A549 (cell line): ENCODE results near the gene NCAPG. TPM values are rescaled to one million over a fixed set of nuclear protein-coding genes. Genes with fewer than 3 reads are reported as not detected.

ENCODE experiments used
- ATAC-seq, 2 experiments: fragments of 200-7000 bp in 1 of 2; fragments of >200 bp in 1 of 2; cut with Nextera tagmentation in 1 of 2; cut with Tn5 transposase in 1 of 2; 3 replicates each; pipeline versions ENCODE4 v1.8.0 to v1.9.1; 2018 to 2020; ENCODE audit warnings: mild to moderate bottlenecking in 1 of 2, moderate library complexity in 1 of 2
- CTCF ChIA-PET: fragments of 300-600 bp; sonication (Branson Sonifier 250); formaldehyde crosslinking; extraction: SDS; loops from one replicate; lab custom pipeline; 2021; ENCODE audit warnings: antibody characterized with exemption, inconsistent platforms; lab: Yijun Ruan, JAX
- POLR2A ChIA-PET: fragments of 350-600 bp; formaldehyde crosslinking; extraction: SDS; loops from one replicate; lab custom pipeline; 2021; ENCODE audit warnings: antibody characterized with exemption, inconsistent platforms; lab: Yijun Ruan, JAX
- DNase-seq, 2 experiments: peaks; one replicate each; pipeline versions ENCODE4 v3.0.0 to v3.0.0-alpha.2; 2011 to 2016; ENCODE audit warnings: low read depth in 1 of 2, low spot score in 1 of 2
- FAIRE-seq: peaks from 2 replicates; lab custom pipeline; 2011; peaks lifted over from hg19 to GRCh38; lab: Jason Lieb, UNC
- H3K27ac ChIP-seq, 2 experiments: fragments of >200 bp; sonication (Bioruptor Twin); formaldehyde crosslinking; 3 replicates each; pipeline ENCODE4 v1.5.1; 2016 to 2017
- H3K4me1 ChIP-seq: fragments of >200 bp; sonication (Bioruptor Twin); formaldehyde crosslinking; 3 replicates; pipeline ENCODE4 v1.6.1; 2016
- H3K4me2 ChIP-seq: fragments of >200 bp; sonication (Bioruptor Twin); formaldehyde crosslinking; 3 replicates; pipeline ENCODE4 v1.6.1; 2016
- H3K4me3 ChIP-seq: fragments of >200 bp; sonication (Bioruptor Twin); formaldehyde crosslinking; 3 replicates; pipeline ENCODE4 v1.5.1; 2016
- H3K9me3 ChIP-seq: fragments of >200 bp; sonication (Bioruptor Twin); formaldehyde crosslinking; 3 replicates; pipeline ENCODE4 v1.6.1; 2016
- CBX2 ChIP-seq: fragments of 200-600 bp; sonication (generic); IDR thresholded peaks from 2 replicates; pipeline ENCODE4 v1.6.1; 2016; ENCODE audit warnings: low read depth, mild to moderate bottlenecking, borderline replicate concordance
- CBX8 ChIP-seq: fragments of 200-600 bp; sonication (generic); IDR thresholded peaks from 2 replicates; pipeline ENCODE4 v1.6.1; 2016
- CEBPB ChIP-seq, 2 experiments: fragments of >200 bp in 1 of 2; sonication (Bioruptor Twin) in 1 of 2; formaldehyde crosslinking in 1 of 2; IDR thresholded peaks; 2 replicates each; pipeline ENCODE4 v1.6.1; 2012 to 2016
- EHF ChIP-seq: fragments of 250-450 bp; sonication (Bioruptor Pico); IDR thresholded peaks from 2 replicates; pipeline ENCODE4 v1.5.0; 2020; ENCODE audit warnings: mild to moderate bottlenecking
- ELK1 ChIP-seq: fragments of 150-350 bp; IDR thresholded peaks from 2 replicates; pipeline ENCODE4 v1.6.1; 2014; ENCODE audit warnings: low read depth, mild to moderate bottlenecking, low read length
- EP300 ChIP-seq, 2 experiments: fragments of >200 bp; sonication (Bioruptor Twin); formaldehyde crosslinking; IDR thresholded peaks; 2 replicates in 1 of 2; 3 replicates in 1 of 2; pipeline ENCODE4 v1.6.1; 2016 to 2017
- FOSL2 ChIP-seq, 2 experiments: fragments of 450-650 bp in 1 of 2; fragments of >200 bp in 1 of 2; sonication (Bioruptor Twin) in 1 of 2; formaldehyde crosslinking; IDR thresholded peaks; 2 replicates each; pipeline versions ENCODE4 v1.5.0 to v1.6.1; 2016 to 2020; ENCODE audit warnings: mild to moderate bottlenecking in 1 of 2, moderate library complexity in 1 of 2
- GATA3 ChIP-seq: IDR thresholded peaks from 2 replicates; pipeline ENCODE4 v1.6.1; 2012; ENCODE audit warnings: borderline replicate concordance
- HEYL ChIP-seq: fragments of 250-450 bp; sonication (Bioruptor Pico); IDR thresholded peaks from 2 replicates; pipeline ENCODE4 v1.8.0; 2021; ENCODE audit warnings: mild to moderate bottlenecking, moderate library complexity
- HOXA7 ChIP-seq: fragments of 250-450 bp; sonication (Bioruptor Pico); IDR thresholded peaks from 2 replicates; pipeline ENCODE4 v1.5.0; 2020; ENCODE audit warnings: mild to moderate bottlenecking, moderate library complexity
- HOXB5 ChIP-seq: fragments of 250-450 bp; sonication (Bioruptor Pico); IDR thresholded peaks from 2 replicates; pipeline ENCODE4 v1.5.0; 2020; ENCODE audit warnings: mild to moderate bottlenecking, moderate library complexity
- JUN ChIP-seq, 2 experiments: fragments of >200 bp; sonication (Bioruptor Twin); formaldehyde crosslinking; IDR thresholded peaks; 2 replicates in 1 of 2; 3 replicates in 1 of 2; pipeline ENCODE4 v1.6.1; 2016 to 2017
- JUNB ChIP-seq: fragments of >200 bp; sonication (Bioruptor Twin); formaldehyde crosslinking; IDR thresholded peaks from 2 replicates; pipeline ENCODE4 v1.6.1; 2016
- KDM1A ChIP-seq: fragments of 200-600 bp; sonication (generic); IDR thresholded peaks from 2 replicates; pipeline ENCODE4 v1.6.1; 2016; ENCODE audit warnings: low read depth, mild to moderate bottlenecking
- NR3C1 ChIP-seq: fragments of >200 bp; sonication (Bioruptor Twin); formaldehyde crosslinking; IDR thresholded peaks from 3 replicates; pipeline ENCODE4 v1.6.1; 2017
- POLR2AphosphoS2 ChIP-seq: conservative IDR thresholded peaks from 2 replicates; pipeline ENCODE4 v1.6.1; 2012; ENCODE audit warnings: low read length, improper control_type of control experiment, inconsistent platforms
- RARB ChIP-seq: fragments of 250-450 bp; sonication (Bioruptor Pico); IDR thresholded peaks from 2 replicates; pipeline ENCODE4 v1.8.0; 2021; ENCODE audit warnings: mild to moderate bottlenecking, moderate library complexity
- RFX5 ChIP-seq: fragments of 450-650 bp; IDR thresholded peaks from 2 replicates; pipeline ENCODE4 v1.7.1; 2014; ENCODE audit warnings: antibody characterized with exemption, mild to moderate bottlenecking, moderate library complexity
- SREBF2 ChIP-seq: fragments of 450-650 bp; IDR thresholded peaks from 2 replicates; pipeline ENCODE4 v1.6.1; 2014; ENCODE audit warnings: mild to moderate bottlenecking, moderate library complexity
- TP53 ChIP-seq: fragments of 250-450 bp; sonication (Bioruptor Pico); IDR thresholded peaks from 2 replicates; pipeline ENCODE4 v1.5.0; 2021; ENCODE audit warnings: mild to moderate bottlenecking, moderate library complexity
- ZFP36 ChIP-seq: fragments of 450-650 bp; IDR thresholded peaks from 2 replicates; pipeline ENCODE4 v1.6.1; 2014; ENCODE audit warnings: borderline replicate concordance; ENCODE audit not compliant: partially characterized antibody
- ZNF302 ChIP-seq: fragments of 250-450 bp; sonication (Bioruptor Pico); IDR thresholded peaks from 2 replicates; pipeline ENCODE4 v1.9.0; 2021; ENCODE audit warnings: inconsistent platforms, mild to moderate bottlenecking, moderate library complexity
- ZSCAN20 ChIP-seq: fragments of 250-450 bp; sonication (Bioruptor Pico); IDR thresholded peaks from 2 replicates; pipeline ENCODE4 v1.8.0; 2022; ENCODE audit warnings: mild to moderate bottlenecking, moderate library complexity
- WGBS: methylation state at CpG from one replicate; pipeline ENCODE4 v1.1.6; 2017; ENCODE audit errors: missing lambda C conversion rate; 5-methylcytosine and 5-hydroxymethylcytosine counted together
- polyA plus RNA-seq, 4 experiments: library from polyadenylated mRNA; depleted of rRNA in 3 of 4; stranded (reverse); fragments of >200 nt; fragmentation: RNase III in 1 of 4; extraction: RNeasy Plus Mini Kit Qiagen cat#74134 plus additional on column Dnase treatment in 1 of 4; gene quantifications; 2 replicates in 3 of 4; 3 replicates in 1 of 4; pipeline ENCODE4 v1.2.3, GENCODE V29; 2011 to 2017
- TF ChIP-seq, protein P1 (sequence below): fragments of >200 bp; sonication (Bioruptor Twin); formaldehyde crosslinking; IDR thresholded peaks from 3 replicates; pipeline ENCODE4 v1.6.1; 2016
- TF ChIP-seq, protein P2 (sequence below): IDR thresholded peaks from 2 replicates; pipeline ENCODE4 v1.6.1; 2012; ENCODE audit warnings: low read depth, borderline replicate concordance
- TF ChIP-seq, protein P3 (sequence below): fragments of 250-450 bp; sonication (Bioruptor Pico); IDR thresholded peaks from 2 replicates; pipeline ENCODE4 v1.5.0; 2021; ENCODE audit warnings: mild to moderate bottlenecking, moderate library complexity, borderline replicate concordance
- TF ChIP-seq, protein P4 (sequence below): fragments of 200-600 bp; sonication (generic); IDR thresholded peaks from 2 replicates; pipeline ENCODE4 v1.6.1; 2016; ENCODE audit warnings: antibody characterized with exemption, mild to moderate bottlenecking, moderate library complexity

The NCAPG gene
- polyA plus RNA-seq, 2 of the 4 experiments (the other 2 are of a cell fraction) = 23.9 to 36.4 TPM

- TF ChIP-seq, protein P1, sequence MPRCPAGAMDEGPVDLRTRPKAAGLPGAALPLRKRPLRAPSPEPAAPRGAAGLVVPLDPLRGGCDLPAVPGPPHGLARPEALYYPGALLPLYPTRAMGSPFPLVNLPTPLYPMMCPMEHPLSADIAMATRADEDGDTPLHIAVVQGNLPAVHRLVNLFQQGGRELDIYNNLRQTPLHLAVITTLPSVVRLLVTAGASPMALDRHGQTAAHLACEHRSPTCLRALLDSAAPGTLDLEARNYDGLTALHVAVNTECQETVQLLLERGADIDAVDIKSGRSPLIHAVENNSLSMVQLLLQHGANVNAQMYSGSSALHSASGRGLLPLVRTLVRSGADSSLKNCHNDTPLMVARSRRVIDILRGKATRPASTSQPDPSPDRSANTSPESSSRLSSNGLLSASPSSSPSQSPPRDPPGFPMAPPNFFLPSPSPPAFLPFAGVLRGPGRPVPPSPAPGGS = no peak
- no peak for TF ChIP-seq KDM1A
- no peak for TF ChIP-seq HOXB5
- TF ChIP-seq, all 56 proteins: peak for 0
Measured at GRCh38 chr4:17876943-17877342, 66.2 kb downstream of the NCAPG start (continued).

DNA sequence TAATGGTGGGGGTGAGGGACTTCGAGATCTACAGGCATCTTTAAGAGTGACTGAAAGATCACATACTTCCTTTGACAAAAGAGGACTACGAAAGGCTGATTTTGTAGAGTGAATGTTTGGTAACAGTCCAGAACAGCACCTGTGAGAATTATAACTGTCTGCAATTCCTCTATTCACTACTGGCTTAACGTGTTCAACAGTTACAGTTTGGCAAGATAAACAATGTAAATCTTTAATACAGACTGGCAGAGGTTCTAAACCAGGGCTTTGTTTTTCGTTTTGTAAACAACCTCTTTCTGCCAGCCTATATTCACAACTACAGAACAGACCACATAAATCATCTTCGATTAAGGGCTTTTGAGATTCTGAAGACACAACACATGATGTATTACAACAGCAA lies 66.9 kb downstream of the NCAPG start:
- 80% methylated on average over 5 of the region's 5 CpGs for WGBS
- no peak for DNase-seq
- H3K9me3 ChIP-seq = no peaks in the 10 kb centered on the region
- no peak overlapping the region for H3K27ac ChIP-seq
- no peak overlapping the region for H3K4me2 ChIP-seq
- ATAC-seq = no peak
- CTCF ChIA-PET = no interaction called here
- no peak overlapping the region for H3K4me3 ChIP-seq
- H3K4me1 ChIP-seq = no peaks in the 10 kb centered on the region
- POLR2A ChIA-PET = no interaction called here
- FAIRE-seq = no peak
- TF ChIP-seq, protein P2, sequence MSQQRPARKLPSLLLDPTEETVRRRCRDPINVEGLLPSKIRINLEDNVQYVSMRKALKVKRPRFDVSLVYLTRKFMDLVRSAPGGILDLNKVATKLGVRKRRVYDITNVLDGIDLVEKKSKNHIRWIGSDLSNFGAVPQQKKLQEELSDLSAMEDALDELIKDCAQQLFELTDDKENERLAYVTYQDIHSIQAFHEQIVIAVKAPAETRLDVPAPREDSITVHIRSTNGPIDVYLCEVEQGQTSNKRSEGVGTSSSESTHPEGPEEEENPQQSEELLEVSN = no peak
- TF ChIP-seq JUNB = no peak
- TF ChIP-seq RFX5 = no peak
- no peak for TF ChIP-seq HOXB5
- TF ChIP-seq GATA3 = no peak
- no peak for TF ChIP-seq ZSCAN20
- TF ChIP-seq KDM1A = no peak
- TF ChIP-seq ELK1 = no peak
- TF ChIP-seq POLR2AphosphoS2 = no peak
- no peak for TF ChIP-seq SREBF2
- TF ChIP-seq FOSL2 (IDR thresholded peaks at IDR 0.05) = no peak
- TF ChIP-seq FOSL2 (CRISPR knock-in tag; IDR thresholded peaks at IDR 0.05) = no peak
- no peak for TF ChIP-seq CEBPB (IDR thresholded peaks at IDR 0.05)
- TF ChIP-seq HEYL (CRISPR knock-in tag) = no peak
- TF ChIP-seq NR3C1 = no peak
- TF ChIP-seq, protein P3, sequence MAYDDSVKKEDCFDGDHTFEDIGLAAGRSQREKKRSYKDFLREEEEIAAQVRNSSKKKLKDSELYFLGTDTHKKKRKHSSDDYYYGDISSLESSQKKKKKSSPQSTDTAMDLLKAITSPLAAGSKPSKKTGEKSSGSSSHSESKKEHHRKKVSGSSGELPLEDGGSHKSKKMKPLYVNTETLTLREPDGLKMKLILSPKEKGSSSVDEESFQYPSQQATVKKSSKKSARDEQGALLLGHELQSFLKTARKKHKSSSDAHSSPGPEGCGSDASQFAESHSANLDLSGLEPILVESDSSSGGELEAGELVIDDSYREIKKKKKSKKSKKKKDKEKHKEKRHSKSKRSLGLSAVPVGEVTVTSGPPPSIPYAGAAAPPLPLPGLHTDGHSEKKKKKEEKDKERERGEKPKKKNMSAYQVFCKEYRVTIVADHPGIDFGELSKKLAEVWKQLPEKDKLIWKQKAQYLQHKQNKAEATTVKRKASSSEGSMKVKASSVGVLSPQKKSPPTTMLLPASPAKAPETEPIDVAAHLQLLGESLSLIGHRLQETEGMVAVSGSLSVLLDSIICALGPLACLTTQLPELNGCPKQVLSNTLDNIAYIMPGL (CRISPR knock-in tag) = no peak
- TF ChIP-seq ZFP36 = no peak
- TF ChIP-seq RARB = no peak
- TF ChIP-seq CBX8 = no peak

DNA sequence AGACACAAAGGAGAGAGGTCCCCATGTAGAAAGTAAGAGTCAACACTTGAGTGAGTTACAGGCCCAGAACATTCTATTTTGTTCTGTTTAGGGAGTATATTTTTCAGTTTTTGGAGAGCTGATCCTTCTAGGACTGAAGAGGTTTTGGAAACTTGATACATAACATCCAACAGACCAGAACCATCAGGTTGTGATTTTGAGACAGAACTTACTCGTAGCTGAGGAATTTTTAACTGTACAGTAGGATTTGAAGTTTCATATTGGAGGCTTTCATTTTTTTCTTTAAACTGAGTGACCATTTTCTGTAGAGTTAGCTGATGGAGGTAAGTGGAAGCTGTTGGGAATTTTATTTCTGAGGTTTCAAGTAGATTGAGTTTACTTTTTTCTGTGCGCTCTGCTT lies 73.3 kb downstream of the NCAPG start:
- no peak for FAIRE-seq
- TF ChIP-seq CBX2 (no peak), EHF (CRISPR knock-in tag) (no peak), RFX5 (no peak), ZFP36 (no peak), ELK1 (no peak), HOXA7 (CRISPR knock-in tag) (no peak), JUN (IDR thresholded peaks at IDR 0.05) (no peak), EP300 (IDR thresholded peaks at IDR 0.05) (no peak), TP53 (CRISPR knock-in tag) (no peak), ZNF302 (CRISPR knock-in tag) (no peak)
- TF ChIP-seq, protein P4, sequence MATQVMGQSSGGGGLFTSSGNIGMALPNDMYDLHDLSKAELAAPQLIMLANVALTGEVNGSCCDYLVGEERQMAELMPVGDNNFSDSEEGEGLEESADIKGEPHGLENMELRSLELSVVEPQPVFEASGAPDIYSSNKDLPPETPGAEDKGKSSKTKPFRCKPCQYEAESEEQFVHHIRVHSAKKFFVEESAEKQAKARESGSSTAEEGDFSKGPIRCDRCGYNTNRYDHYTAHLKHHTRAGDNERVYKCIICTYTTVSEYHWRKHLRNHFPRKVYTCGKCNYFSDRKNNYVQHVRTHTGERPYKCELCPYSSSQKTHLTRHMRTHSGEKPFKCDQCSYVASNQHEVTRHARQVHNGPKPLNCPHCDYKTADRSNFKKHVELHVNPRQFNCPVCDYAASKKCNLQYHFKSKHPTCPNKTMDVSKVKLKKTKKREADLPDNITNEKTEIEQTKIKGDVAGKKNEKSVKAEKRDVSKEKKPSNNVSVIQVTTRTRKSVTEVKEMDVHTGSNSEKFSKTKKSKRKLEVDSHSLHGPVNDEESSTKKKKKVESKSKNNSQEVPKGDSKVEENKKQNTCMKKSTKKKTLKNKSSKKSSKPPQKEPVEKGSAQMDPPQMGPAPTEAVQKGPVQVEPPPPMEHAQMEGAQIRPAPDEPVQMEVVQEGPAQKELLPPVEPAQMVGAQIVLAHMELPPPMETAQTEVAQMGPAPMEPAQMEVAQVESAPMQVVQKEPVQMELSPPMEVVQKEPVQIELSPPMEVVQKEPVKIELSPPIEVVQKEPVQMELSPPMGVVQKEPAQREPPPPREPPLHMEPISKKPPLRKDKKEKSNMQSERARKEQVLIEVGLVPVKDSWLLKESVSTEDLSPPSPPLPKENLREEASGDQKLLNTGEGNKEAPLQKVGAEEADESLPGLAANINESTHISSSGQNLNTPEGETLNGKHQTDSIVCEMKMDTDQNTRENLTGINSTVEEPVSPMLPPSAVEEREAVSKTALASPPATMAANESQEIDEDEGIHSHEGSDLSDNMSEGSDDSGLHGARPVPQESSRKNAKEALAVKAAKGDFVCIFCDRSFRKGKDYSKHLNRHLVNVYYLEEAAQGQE = no peak

More for the DNA sequence above, 73.3 kb downstream of the NCAPG start:
- H3K27ac ChIP-seq = no peak overlapping the region
- ATAC-seq (no peak), DNase-seq (no peak)
- POLR2A ChIA-PET = no interaction called here
- CTCF ChIA-PET = no interaction called here
- no peaks in the 10 kb centered on the region for H3K9me3 ChIP-seq
- no peak overlapping the region for H3K4me3 ChIP-seq
- WGBS = 91% methylated on average over 2 of the region's 2 CpGs
- no peaks in the 10 kb centered on the region for H3K4me1 ChIP-seq
- H3K4me2 ChIP-seq = no peak overlapping the region
